A549 treated with AZD9567 at 1 μM for 4 hours (cell line): Measurements from ENCODE around the gene LGALS3BP. TPM values are rescaled to one million over a fixed set of nuclear protein-coding genes. Genes with fewer than 3 reads are reported as not detected.

Experiments
- total RNA-seq: library from RNA; stranded (reverse); fragments of 200-300 nt; extraction: Qiagen RNA extraction; gene quantifications from 5 replicates; pipeline ENCODE4 v1.2.3, GENCODE V29; 2022; ENCODE audit not compliant: insufficient read depth

LGALS3BP gene
- total RNA-seq: 65.0 to 82.5 TPM (median 70.4 TPM) in 5 replicates

GRCh38 chr17:78979780-78980623 is at the start of gene LGALS3BP:
LGALS3BP (minus strand) TSS chr17:78979923; CDS start chr17:78977191, 2,732 bp downstream.

GRCh38 chr17:79023886-79024771 is 44.4 kb upstream of the LGALS3BP start, which contains the start of gene C1QTNF1:
C1QTNF1 (plus strand) TSS chr17:79024169; CDS start chr17:79043969, 19,800 bp downstream.

GRCh38 chr17:79009397-79010303 is 29.9 kb upstream of the LGALS3BP start, which contains the start of gene CANT1:
CANT1 (minus strand) TSS chr17:79009764; CDS start chr17:78997622, 12,142 bp downstream.

GRCh38 chr17:78925234-78925633 is 54.5 kb downstream of the LGALS3BP start, which contains the start of gene TIMP2:
TIMP2 (minus strand) TSS chr17:78925387; CDS start chr17:78925088, 299 bp downstream.

Other genes with a start within 250 kb of the LGALS3BP start
- gene CYTH1, start 197.7 kb downstream of the LGALS3BP start, total RNA-seq: 46.8 to 50.3 TPM (median 48.7 TPM) in 5 replicates
- gene USP36, start 139.1 kb downstream of the LGALS3BP start, total RNA-seq: 58.9 to 69.7 TPM (median 67.6 TPM) in 5 replicates
- 0.20 to 0.53 TPM (median 0.38 TPM) in 4 of 5 replicates, not detected in the other for gene CEP295NL, start 76.7 kb downstream of the LGALS3BP start, total RNA-seq
- gene TIMP2, start 54.5 kb downstream of the LGALS3BP start, total RNA-seq: 187 to 223 TPM (median 207 TPM) in 5 replicates
- gene CANT1, start 29.8 kb upstream of the LGALS3BP start, total RNA-seq: 75.1 to 86.0 TPM (median 79.6 TPM) in 5 replicates
- 35.2 to 45.2 TPM (median 41.2 TPM) in 5 replicates for gene C1QTNF1, start 44.2 kb upstream of the LGALS3BP start, total RNA-seq
- 7.6 to 24.0 TPM (median 21.6 TPM) in 5 replicates for gene ENGASE, start 94.9 kb upstream of the LGALS3BP start, total RNA-seq